HL-60 (cell line): Measurements from ENCODE around the gene FAM120A.

Experiments used
- CTCF ChIP-seq: IDR thresholded peaks from one replicate; pipeline ENCODE4 v1.5.1; 2011; ENCODE audit warnings: low read length, control low read depth, inconsistent platforms; ENCODE audit not compliant: insufficient read depth
- GABPA ChIP-seq: IDR thresholded peaks from 2 replicates; pipeline ENCODE4 v1.6.1; 2012; ENCODE audit warnings: low read depth
- POLR2AphosphoS5 ChIP-seq: IDR thresholded peaks from 2 replicates; pipeline ENCODE4 v1.6.1; 2012; ENCODE audit warnings: low read depth
- SPI1 ChIP-seq: IDR thresholded peaks from 2 replicates; pipeline ENCODE4 v1.6.1; 2012; ENCODE audit warnings: low read depth, mild to moderate bottlenecking, borderline replicate concordance
- TF ChIP-seq, protein P1 (sequence below): IDR thresholded peaks from 2 replicates; pipeline ENCODE4 v1.6.1; 2012; ENCODE audit warnings: low read depth; ENCODE audit not compliant: insufficient replicate concordance

- TF ChIP-seq CTCF = no peak
- TF ChIP-seq SPI1 = no peak
- no peak for TF ChIP-seq GABPA
- no peak for TF ChIP-seq POLR2AphosphoS5
- TF ChIP-seq, protein P1, sequence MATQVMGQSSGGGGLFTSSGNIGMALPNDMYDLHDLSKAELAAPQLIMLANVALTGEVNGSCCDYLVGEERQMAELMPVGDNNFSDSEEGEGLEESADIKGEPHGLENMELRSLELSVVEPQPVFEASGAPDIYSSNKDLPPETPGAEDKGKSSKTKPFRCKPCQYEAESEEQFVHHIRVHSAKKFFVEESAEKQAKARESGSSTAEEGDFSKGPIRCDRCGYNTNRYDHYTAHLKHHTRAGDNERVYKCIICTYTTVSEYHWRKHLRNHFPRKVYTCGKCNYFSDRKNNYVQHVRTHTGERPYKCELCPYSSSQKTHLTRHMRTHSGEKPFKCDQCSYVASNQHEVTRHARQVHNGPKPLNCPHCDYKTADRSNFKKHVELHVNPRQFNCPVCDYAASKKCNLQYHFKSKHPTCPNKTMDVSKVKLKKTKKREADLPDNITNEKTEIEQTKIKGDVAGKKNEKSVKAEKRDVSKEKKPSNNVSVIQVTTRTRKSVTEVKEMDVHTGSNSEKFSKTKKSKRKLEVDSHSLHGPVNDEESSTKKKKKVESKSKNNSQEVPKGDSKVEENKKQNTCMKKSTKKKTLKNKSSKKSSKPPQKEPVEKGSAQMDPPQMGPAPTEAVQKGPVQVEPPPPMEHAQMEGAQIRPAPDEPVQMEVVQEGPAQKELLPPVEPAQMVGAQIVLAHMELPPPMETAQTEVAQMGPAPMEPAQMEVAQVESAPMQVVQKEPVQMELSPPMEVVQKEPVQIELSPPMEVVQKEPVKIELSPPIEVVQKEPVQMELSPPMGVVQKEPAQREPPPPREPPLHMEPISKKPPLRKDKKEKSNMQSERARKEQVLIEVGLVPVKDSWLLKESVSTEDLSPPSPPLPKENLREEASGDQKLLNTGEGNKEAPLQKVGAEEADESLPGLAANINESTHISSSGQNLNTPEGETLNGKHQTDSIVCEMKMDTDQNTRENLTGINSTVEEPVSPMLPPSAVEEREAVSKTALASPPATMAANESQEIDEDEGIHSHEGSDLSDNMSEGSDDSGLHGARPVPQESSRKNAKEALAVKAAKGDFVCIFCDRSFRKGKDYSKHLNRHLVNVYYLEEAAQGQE = no peak
These were observed 140.0 kb downstream of the FAM120A start for GRCh38 chr9:93591301-93592007.
